Prostate gland (tissue), 2 donors: ENCODE data around the gene RUSC1. TPM values are rescaled to one million over a fixed set of nuclear protein-coding genes. Genes with fewer than 3 reads are reported as not detected.
A peak's percentile ranks its signal among the peaks of the same experiment; 100 is the strongest.

Experiments used
- DNase-seq: peaks from one replicate; pipeline ENCODE4 v3.0.0-alpha.2; 2019; ENCODE audit warnings: low spot score
- H3K27ac ChIP-seq, 2 donors: fragments of 200-600 bp; sonication (generic); 2 replicates each; pipeline ENCODE4 v1.5.1; 2017 to 2019
- H3K27me3 ChIP-seq: fragments of 200-600 bp; sonication (generic); replicated peaks from 2 replicates; pipeline ENCODE4 v1.5.1; 2019; ENCODE audit not compliant: insufficient read depth
- H3K36me3 ChIP-seq, 2 donors: fragments of 200-600 bp; sonication (generic); 1 replicate in 1 of 2; 2 replicates in 1 of 2; pipeline versions ENCODE4 v1.5.1 to v1.8.1; 2017 to 2019
- H3K4me1 ChIP-seq: fragments of 200-600 bp; sonication (generic); replicated peaks from 2 replicates; pipeline ENCODE4 v1.5.1; 2019
- H3K4me3 ChIP-seq, 2 donors: fragments of 200-600 bp; sonication (generic); 2 replicates each; pipeline ENCODE4 v1.5.1; 2017 to 2019
- H3K9me3 ChIP-seq: fragments of 200-600 bp; sonication (generic); 2 replicates; pipeline ENCODE4 v1.5.1; 2017
- POLR2A ChIP-seq: fragments of 450-650 bp; IDR thresholded peaks from one replicate; pipeline ENCODE4 v1.6.1; 2016; ENCODE audit warnings: antibody characterized with exemption, mild to moderate bottlenecking
- POLR2AphosphoS5 ChIP-seq: sonication (generic); formaldehyde crosslinking; IDR thresholded peaks from one replicate; pipeline ENCODE4 v1.6.1; 2017; ENCODE audit warnings: antibody characterized with exemption
- WGBS: methylation state at CpG from one replicate; pipeline ENCODE4 v1.1.5; 2018; 5-methylcytosine and 5-hydroxymethylcytosine counted together
- intact Hi-C: fragments of 100-400 bp; cut with DNase I; formaldehyde crosslinking; loops from one replicate; pipeline ENCODE4 v1.14.2; 2022
- microRNA counts, 2 donors: library from miRNA; unstranded; fragments of <30 nt; microRNA quantifications; one replicate each; lab custom pipeline; 2016 to 2017
- microRNA-seq: library from miRNA; unstranded; fragments of <30 nt; microRNA quantifications from one replicate; pipeline ENCODE4, GENCODE V29; 2016
- small RNA-seq, 2 donors: library from RNA; depleted of rRNA; stranded (forward); fragments of <200 nt; gene quantifications; one replicate each; pipeline ENCODE3, GENCODE V24; 2016
- total RNA-seq, 2 donors: library from RNA; depleted of rRNA; stranded (reverse); fragments of >200 nt; gene quantifications; one replicate each; pipeline ENCODE4 v1.1.0, GENCODE V29; 2016
- TF ChIP-seq, protein P1 (sequence below), 4 experiments: fragments of 200-600 bp in 2 of 4; fragments of 450-650 bp in 2 of 4; sonication (generic) in 2 of 4; IDR thresholded peaks; 1 replicate in 3 of 4; 2 replicates in 1 of 4; pipeline ENCODE4 v1.5.1; 2016 to 2019; ENCODE audit warnings: antibody characterized with exemption in 4 of 4, mild to moderate bottlenecking in 2 of 4, moderate library complexity in 2 of 4

Gene RUSC1
- total RNA-seq, 2 donors from 2014 or later: 34.0 to 35.1 TPM

DNA sequence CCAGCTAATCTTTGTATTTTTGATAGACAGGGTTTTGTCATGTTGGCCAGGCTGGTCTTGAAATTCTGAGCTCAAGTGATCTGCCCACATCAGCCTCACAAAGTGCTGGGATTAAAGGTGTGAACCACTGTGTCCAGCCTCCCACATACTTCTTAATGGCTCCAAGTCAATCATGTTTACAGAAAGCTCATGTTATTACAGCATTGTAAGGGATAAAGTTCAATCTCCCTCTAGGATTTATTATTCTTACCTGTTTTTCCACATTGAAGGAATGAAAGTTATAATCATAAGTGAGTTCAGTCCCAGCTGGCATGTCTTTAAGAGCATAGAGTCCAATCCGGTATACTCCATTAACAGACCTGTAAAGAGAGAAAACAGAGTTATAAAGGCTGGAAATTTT lies 39.4 kb downstream of the RUSC1 start:
- Histone ChIP-seq H3K9me3 (no peaks in the 10 kb centered on the region), H3K4me3 (no peak overlapping the region), H3K4me1 (no peaks in the 10 kb centered on the region), H3K36me3 (peaks cover 3 to 10% of the 10 kb centered on the region in 2 donors), H3K27me3 (no peaks in the 10 kb centered on the region), H3K27ac (no peak overlapping the region)
- intact Hi-C loops: no loop called here
- 97% methylated on average over 1 of the region's 1 CpG for WGBS
- DNase-seq: no peak
- no peak for TF ChIP-seq POLR2AphosphoS5
- no peak for TF ChIP-seq POLR2A
- TF ChIP-seq, protein P1, sequence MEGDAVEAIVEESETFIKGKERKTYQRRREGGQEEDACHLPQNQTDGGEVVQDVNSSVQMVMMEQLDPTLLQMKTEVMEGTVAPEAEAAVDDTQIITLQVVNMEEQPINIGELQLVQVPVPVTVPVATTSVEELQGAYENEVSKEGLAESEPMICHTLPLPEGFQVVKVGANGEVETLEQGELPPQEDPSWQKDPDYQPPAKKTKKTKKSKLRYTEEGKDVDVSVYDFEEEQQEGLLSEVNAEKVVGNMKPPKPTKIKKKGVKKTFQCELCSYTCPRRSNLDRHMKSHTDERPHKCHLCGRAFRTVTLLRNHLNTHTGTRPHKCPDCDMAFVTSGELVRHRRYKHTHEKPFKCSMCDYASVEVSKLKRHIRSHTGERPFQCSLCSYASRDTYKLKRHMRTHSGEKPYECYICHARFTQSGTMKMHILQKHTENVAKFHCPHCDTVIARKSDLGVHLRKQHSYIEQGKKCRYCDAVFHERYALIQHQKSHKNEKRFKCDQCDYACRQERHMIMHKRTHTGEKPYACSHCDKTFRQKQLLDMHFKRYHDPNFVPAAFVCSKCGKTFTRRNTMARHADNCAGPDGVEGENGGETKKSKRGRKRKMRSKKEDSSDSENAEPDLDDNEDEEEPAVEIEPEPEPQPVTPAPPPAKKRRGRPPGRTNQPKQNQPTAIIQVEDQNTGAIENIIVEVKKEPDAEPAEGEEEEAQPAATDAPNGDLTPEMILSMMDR (IDR thresholded peaks at IDR 0.05): no peak

DNA sequence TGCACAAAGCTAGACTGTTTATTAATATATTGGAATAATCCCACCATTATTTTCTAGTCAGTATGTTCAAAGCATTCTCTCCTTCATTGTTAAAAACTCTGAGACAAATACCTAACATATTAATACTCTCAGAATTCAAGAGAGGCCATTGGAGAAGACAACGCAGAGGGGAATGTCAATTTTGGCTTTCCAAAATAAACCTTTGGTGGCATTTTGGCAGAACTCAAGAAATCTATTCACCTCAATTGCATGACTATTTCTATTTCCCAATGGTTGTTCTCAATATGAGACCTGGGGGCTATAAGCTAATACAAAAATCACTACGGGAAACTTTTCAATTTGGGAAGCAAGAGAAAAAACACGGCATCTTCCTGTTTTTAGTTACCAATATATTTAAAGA lies 58.5 kb downstream of the RUSC1 start:
- Histone ChIP-seq H3K27ac (peak overlapping the region; percentile 0 to 26), H3K4me1 (peaks cover 4% of the 10 kb centered on the region), H3K27me3 (no peaks in the 10 kb centered on the region), H3K36me3 (peaks cover 0 to 3% of the 10 kb centered on the region in 2 donors), H3K9me3 (no peaks in the 10 kb centered on the region), H3K4me3 (no peak overlapping the region)
- TF ChIP-seq POLR2AphosphoS5 (no peak), POLR2A (no peak)
- TF ChIP-seq, protein P1 (IDR thresholded peaks at IDR 0.05): no peak
- intact Hi-C loops: no loop called here
- 21% methylated on average over 3 of the region's 3 CpGs for WGBS
- no peak for DNase-seq

DNA sequence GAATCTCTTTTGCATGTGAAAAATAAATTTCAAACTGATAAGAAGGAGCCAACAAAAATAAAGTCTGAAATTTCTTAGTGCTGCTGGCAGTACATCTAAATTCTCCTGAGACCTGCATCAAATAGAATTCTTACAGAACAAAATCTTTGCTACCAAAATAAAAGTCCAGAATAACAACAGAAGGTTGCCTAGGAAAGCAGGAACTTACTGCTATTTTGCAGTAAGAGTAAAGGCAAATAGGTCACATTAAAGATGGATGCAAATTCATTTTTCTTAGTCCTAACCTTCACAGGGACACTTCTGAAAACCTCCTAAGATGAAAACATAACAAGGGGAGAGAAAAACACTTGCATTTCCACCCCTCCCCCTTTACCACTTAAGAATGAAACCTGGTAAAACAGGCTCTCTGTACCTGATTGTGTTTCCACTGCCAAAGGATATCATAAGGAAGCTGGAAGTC lies 59.0 kb downstream of the RUSC1 start:
- TF ChIP-seq POLR2A (no peak), POLR2AphosphoS5 (peak; percentile 62)
- TF ChIP-seq, protein P1 (IDR thresholded peaks at IDR 0.05): no peak
- H3K9me3 ChIP-seq: no peaks in the 10 kb centered on the region
- H3K4me1 ChIP-seq: peaks cover 4% of the 10 kb centered on the region
- intact Hi-C loops: no loop called here
- peaks cover 0 to 3% of the 10 kb centered on the region in 2 donors for H3K36me3 ChIP-seq
- peak overlapping the region; percentile 0 to 5 for H3K27ac ChIP-seq
- no peak overlapping the region for H3K4me3 ChIP-seq
- no peaks in the 10 kb centered on the region for H3K27me3 ChIP-seq
- no peak for DNase-seq

MicroRNAs encoded within 50 kb of the gene (microRNA counts, 767-probe panel; counts per million panel counts)
- microRNA hsa-miR-555 (lab: Ali Mortazavi, UCI): 0 to 431 counts per million in 2 donors

Small RNA genes lying within 50 kb of the gene (microRNA-seq; reads per million reads assigned to microRNA genes)
- gene MIR555: not detected

Small RNA genes lying within 50 kb of the gene (small RNA-seq; reads per million reads assigned to genes)
- 0 to 0.10 reads per million in 2 donors for gene RNU6-106P

Other genes starting within 250 kb of the RUSC1 start
- gene EFNA3, start 242.1 kb upstream of the RUSC1 start, total RNA-seq: 1 to 10 TPM; 5.9 to 8.4 TPM
- gene EFNA1, start 193.0 kb upstream of the RUSC1 start, total RNA-seq: 100 to 1,000 TPM in 1 of 2 donors, 10 to 100 TPM in 1; 85.1 to 132 TPM
- gene SLC50A1, start 185.0 kb upstream of the RUSC1 start, total RNA-seq: 10 to 100 TPM; 26.6 to 48.0 TPM
- gene DPM3, start 180.4 kb upstream of the RUSC1 start, total RNA-seq: 10 to 100 TPM; 93.6 to 97.0 TPM
- gene KRTCAP2, start 147.6 kb upstream of the RUSC1 start, total RNA-seq: 100 to 1,000 TPM; 111 to 236 TPM
- 1 to 10 TPM in 1 of 2 donors, under 1 TPM in 1; 0.14 to 1.6 TPM for gene TRIM46, start 147.0 kb upstream of the RUSC1 start, total RNA-seq
- 10 to 100 TPM; 13.1 to 38.5 TPM for gene THBS3, start 113.0 kb upstream of the RUSC1 start, total RNA-seq
- gene MTX1, start 112.2 kb upstream of the RUSC1 start, total RNA-seq: 10 to 100 TPM; 49.6 to 57.1 TPM
- 10 to 100 TPM; 19.6 to 24.3 TPM for gene ENTREP3, start 65.4 kb upstream of the RUSC1 start, total RNA-seq
- gene SCAMP3, start 58.5 kb upstream of the RUSC1 start, total RNA-seq: 10 to 100 TPM; 84.1 to 97.8 TPM
- 10 to 100 TPM; 28.1 to 56.5 TPM for gene CLK2, start 47.4 kb upstream of the RUSC1 start, total RNA-seq
- 1 to 10 TPM; 1.9 to 2.6 TPM for gene HCN3, start 43.4 kb upstream of the RUSC1 start, total RNA-seq
- not detected for gene PKLR, start 19.5 kb upstream of the RUSC1 start, total RNA-seq
- 100 to 1,000 TPM in 1 of 2 donors, 10 to 100 TPM in 1; 59.6 to 100 TPM for gene FDPS, start 12.0 kb upstream of the RUSC1 start, total RNA-seq
- gene ASH1L, start 241.9 kb downstream of the RUSC1 start, total RNA-seq: 10 to 100 TPM; 53.1 to 66.2 TPM